ENCODE measurements around the gene TAS2R38. TPM values are rescaled to one million over a fixed set of nuclear protein-coding genes. Genes with fewer than 3 reads are reported as not detected.

Gene TAS2R38
- total RNA-seq, 1 donor from 2014 or later: not detected

DNA sequence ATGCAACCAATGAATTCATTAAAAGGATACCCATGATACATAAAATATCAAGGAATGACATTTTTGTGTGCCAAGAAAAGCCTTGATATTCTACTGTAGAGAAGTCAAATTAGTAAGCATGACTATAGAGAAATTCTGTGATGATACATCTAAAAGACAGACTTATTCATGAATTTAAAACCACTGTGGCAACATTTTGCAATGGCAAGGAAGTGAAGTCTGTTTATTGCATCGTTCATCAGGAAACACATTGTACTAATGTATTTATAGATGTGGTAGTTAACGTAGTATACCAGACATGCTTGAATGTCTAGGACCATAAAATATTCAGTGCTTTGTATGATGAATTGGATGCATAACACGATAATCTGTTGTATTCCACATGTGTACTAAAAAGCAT is 17.5 kb downstream of the TAS2R38 start:
- no peak overlapping the region for H3K4me3 Mint-ChIP-seq
- H3K9me3 Mint-ChIP-seq: no peaks in the 10 kb centered on the region
- no peaks in the 10 kb centered on the region for H3K27me3 Mint-ChIP-seq (ENCODE audit: insufficient read depth)
- H3K4me1 Mint-ChIP-seq (ENCODE audit: low read depth): no peaks in the 10 kb centered on the region
- H3K36me3 Mint-ChIP-seq (ENCODE audit: low read depth): no peaks in the 10 kb centered on the region
- intact Hi-C loops (cut with micrococcal nuclease): no loop called here
- DNase-seq (ENCODE audit: low spot score): no peak
- no peak overlapping the region for H3K27ac Mint-ChIP-seq

DNA sequence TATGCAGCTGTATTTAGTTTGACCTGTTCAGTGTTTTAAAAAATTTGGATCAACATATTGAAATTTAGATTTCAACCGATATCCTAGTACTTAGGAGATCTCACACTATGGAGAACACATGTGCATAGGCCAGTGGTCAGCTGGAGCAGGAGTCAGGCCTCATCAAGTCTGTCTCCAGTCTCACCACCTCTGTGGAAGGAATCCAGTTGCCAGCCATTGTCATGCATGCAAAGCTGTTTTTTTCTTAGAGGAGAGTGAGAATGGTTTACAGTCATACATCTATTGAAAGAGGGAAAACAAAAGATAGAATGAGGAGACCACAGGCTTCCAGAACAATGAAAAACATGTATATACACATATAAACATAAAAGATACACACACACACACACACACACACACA is 19.2 kb downstream of the TAS2R38 start:
- H3K4me1 Mint-ChIP-seq (ENCODE audit: low read depth): no peaks in the 10 kb centered on the region
- H3K36me3 Mint-ChIP-seq (ENCODE audit: low read depth): no peaks in the 10 kb centered on the region
- no peaks in the 10 kb centered on the region for H3K27me3 Mint-ChIP-seq (ENCODE audit: insufficient read depth)
- H3K4me3 Mint-ChIP-seq: no peak overlapping the region
- H3K27ac Mint-ChIP-seq: no peak overlapping the region
- no peak for DNase-seq (ENCODE audit: low spot score)
- intact Hi-C loops (cut with micrococcal nuclease): no loop called here
- H3K9me3 Mint-ChIP-seq: no peaks in the 10 kb centered on the region

DNA sequence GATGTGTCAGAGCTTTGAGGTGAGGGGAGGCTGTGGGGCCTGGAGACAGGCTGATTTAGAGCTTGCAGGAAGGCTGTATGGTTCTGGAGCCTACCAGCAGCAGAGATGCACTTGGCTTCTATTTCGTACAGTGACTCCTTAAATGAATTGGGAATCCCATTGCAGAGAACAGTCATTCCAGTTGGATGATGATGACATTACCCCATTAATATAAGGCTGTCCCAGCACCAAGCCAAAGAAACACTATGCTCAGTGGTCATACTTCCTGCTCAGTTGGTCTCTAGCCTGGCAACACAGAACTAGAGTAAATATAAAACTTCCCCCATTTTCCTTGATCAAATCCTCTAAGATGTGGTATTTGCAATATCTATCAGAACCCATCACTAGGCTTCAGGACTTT is 21.1 kb downstream of the TAS2R38 start:
- intact Hi-C loops (cut with micrococcal nuclease): no loop called here
- no peaks in the 10 kb centered on the region for H3K4me1 Mint-ChIP-seq (ENCODE audit: low read depth)
- H3K4me3 Mint-ChIP-seq: no peak overlapping the region
- no peaks in the 10 kb centered on the region for H3K27me3 Mint-ChIP-seq (ENCODE audit: insufficient read depth)
- no peaks in the 10 kb centered on the region for H3K36me3 Mint-ChIP-seq (ENCODE audit: low read depth)
- DNase-seq (ENCODE audit: low spot score): no peak
- H3K27ac Mint-ChIP-seq: no peak overlapping the region
- H3K9me3 Mint-ChIP-seq: no peaks in the 10 kb centered on the region

DNA sequence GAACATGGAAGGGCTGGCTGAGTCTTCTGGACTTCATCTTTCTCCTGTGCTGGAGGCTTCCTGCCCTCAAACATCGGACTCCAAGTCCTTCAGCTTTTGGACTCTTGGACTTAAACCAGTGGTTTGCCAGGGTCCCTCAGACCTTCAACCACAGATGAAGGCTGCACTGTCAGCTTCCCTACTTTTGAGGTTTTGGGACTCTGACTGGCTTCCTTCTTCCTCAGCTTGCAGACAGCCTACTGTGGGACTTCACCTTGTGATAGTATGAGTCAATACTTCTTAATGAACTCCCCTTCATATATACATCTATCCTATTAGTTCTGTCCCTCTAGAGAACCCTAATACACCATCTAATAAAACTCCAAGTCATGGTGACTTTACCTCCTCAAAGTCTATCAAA is 22.8 kb downstream of the TAS2R38 start:
- Mint-ChIP-seq H3K36me3 (ENCODE audit: low read depth) (no peaks in the 10 kb centered on the region), H3K9me3 (no peaks in the 10 kb centered on the region), H3K4me1 (ENCODE audit: low read depth) (no peaks in the 10 kb centered on the region), H3K27ac (no peak overlapping the region), H3K4me3 (no peak overlapping the region), H3K27me3 (ENCODE audit: insufficient read depth) (no peaks in the 10 kb centered on the region)
- DNase-seq (ENCODE audit: low spot score): no peak
- intact Hi-C loops (cut with micrococcal nuclease): no loop called here

DNA sequence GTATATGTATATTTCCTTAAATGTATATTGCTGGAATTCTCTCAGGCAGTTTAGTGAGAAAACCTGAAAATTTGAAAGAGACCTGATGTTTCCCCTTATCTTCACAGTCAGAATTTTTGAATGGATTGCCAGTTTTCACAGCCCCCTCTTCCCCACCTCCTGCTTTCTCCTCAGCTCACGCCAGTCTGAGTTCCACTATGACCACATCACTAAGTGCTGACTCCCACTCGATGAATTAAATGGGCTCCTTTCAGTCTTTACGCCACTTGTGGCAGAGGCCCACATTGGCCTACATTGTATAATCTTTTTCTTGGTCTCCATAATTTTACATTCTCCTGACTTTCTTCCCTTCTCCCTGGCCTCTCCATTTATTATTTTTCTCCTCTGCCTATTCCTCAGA is 23.7 kb downstream of the TAS2R38 start:
- Mint-ChIP-seq H3K4me3 (no peak overlapping the region), H3K27ac (no peak overlapping the region), H3K36me3 (ENCODE audit: low read depth) (no peaks in the 10 kb centered on the region), H3K4me1 (ENCODE audit: low read depth) (no peaks in the 10 kb centered on the region), H3K9me3 (no peaks in the 10 kb centered on the region), H3K27me3 (ENCODE audit: insufficient read depth) (no peaks in the 10 kb centered on the region)
- no peak for DNase-seq (ENCODE audit: low spot score)
- intact Hi-C loops (cut with micrococcal nuclease): no loop called here

DNA sequence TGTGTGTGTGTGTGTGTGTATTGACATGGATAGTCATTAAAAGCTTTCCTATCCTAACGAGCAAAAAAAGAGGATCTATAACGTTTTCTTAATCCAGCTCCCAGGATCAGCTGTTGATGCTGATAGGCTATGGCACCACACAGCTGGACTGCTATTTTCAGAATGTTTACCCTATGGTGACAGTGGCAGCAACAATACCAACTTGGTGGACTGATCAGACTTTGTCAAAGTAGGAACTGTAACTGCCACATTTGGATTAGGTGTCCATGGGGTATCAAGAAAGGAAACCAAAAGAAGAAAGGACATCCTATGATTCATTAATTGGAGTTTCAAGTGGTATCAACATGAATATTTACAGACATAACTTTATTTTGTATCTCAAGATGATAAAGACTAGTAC is 24.1 kb downstream of the TAS2R38 start:
- intact Hi-C loops (cut with micrococcal nuclease): no loop called here
- no peak for DNase-seq (ENCODE audit: low spot score)
- Mint-ChIP-seq H3K36me3 (ENCODE audit: low read depth) (no peaks in the 10 kb centered on the region), H3K27ac (no peak overlapping the region), H3K4me3 (no peak overlapping the region), H3K4me1 (ENCODE audit: low read depth) (no peaks in the 10 kb centered on the region), H3K27me3 (ENCODE audit: insufficient read depth) (no peaks in the 10 kb centered on the region), H3K9me3 (no peaks in the 10 kb centered on the region)

DNA sequence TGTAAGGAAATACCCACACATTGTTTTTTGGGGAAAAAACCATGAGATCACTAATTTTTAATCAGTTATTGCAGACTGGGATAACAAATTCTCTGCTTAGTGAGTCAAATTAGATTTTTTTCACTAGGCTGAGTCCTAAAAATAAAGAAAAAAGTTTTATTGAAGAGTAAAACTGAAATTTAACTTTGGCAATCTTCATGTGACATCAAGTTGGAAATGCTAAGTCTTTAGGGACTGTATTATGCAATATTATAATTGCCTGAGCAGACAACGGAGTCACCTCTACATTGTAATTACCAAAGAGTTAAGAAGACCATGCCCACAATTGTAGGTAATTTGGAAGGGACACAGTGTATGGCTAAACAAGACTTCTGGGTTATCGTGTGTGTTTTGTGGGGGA is 24.6 kb downstream of the TAS2R38 start:
- H3K36me3 Mint-ChIP-seq (ENCODE audit: low read depth): no peaks in the 10 kb centered on the region
- no peaks in the 10 kb centered on the region for H3K9me3 Mint-ChIP-seq
- intact Hi-C loops (cut with micrococcal nuclease): no loop called here
- DNase-seq (ENCODE audit: low spot score): no peak
- H3K27me3 Mint-ChIP-seq (ENCODE audit: insufficient read depth): no peaks in the 10 kb centered on the region
- no peak overlapping the region for H3K4me3 Mint-ChIP-seq
- no peaks in the 10 kb centered on the region for H3K4me1 Mint-ChIP-seq (ENCODE audit: low read depth)
- no peak overlapping the region for H3K27ac Mint-ChIP-seq

DNA sequence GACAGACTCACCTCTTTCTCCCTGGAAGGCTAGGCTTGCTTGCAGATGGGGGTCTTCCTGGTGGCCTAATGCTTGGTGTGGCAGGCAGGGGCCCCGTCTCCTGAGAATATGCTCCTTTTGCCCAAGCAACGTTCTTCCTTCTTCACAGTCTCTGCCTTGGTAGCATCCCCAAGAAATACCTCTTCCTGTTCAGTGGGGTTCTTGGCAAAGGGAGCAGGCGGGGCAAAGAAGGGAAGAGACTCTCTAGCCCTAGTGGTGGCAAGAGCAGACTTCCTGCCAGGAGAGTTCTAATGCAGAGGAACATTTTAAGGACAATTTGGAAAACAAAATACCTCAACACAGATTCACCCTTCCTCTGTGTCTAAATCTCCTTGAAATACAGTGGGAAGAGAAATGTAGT is 26.8 kb downstream of the TAS2R38 start, which contains the start of gene CLEC5A:
TSS of gene CLEC5A (minus strand) at position 179 of the 400 bp plus-strand sequence. CDS start 682 bp downstream, outside the sequence.
- Mint-ChIP-seq H3K4me3 (no peak within 1 kb of the TSS), H3K9me3 (no peaks in the 10 kb centered on the region), H3K4me1 (ENCODE audit: low read depth) (no peaks in the 10 kb centered on the region), H3K27me3 (ENCODE audit: insufficient read depth) (no peaks in the 10 kb centered on the region), H3K27ac (no peak within 1 kb of the TSS), H3K36me3 (ENCODE audit: low read depth) (no peaks in the 10 kb centered on the region)
- intact Hi-C loops (cut with micrococcal nuclease): no loop called here
- no peak for DNase-seq (ENCODE audit: low spot score)

DNA sequence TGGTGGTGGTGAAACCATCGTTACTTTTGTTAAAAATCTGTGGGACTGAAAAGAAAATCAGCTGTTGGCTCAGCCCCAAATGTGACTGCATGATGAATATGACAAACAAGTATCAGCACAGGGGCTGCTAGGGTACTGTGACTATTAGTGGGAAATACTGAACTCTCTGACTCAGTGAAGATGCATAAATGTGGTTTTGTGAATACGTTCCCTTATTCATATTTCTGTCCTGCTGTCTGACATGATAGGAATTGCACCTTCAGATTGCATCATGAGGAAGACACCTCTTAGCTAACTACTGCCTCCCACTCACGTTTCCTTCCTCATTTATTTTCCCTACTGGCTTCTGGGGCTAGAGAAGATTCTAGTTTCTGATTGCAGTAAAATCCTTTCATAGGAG is 28.2 kb downstream of the TAS2R38 start:
- no peaks in the 10 kb centered on the region for H3K4me1 Mint-ChIP-seq (ENCODE audit: low read depth)
- no peaks in the 10 kb centered on the region for H3K36me3 Mint-ChIP-seq (ENCODE audit: low read depth)
- H3K27ac Mint-ChIP-seq: no peak overlapping the region
- DNase-seq (ENCODE audit: low spot score): no peak
- intact Hi-C loops (cut with micrococcal nuclease): no loop called here
- peaks cover 9% of the 10 kb centered on the region for H3K9me3 Mint-ChIP-seq
- H3K27me3 Mint-ChIP-seq (ENCODE audit: insufficient read depth): no peaks in the 10 kb centered on the region
- H3K4me3 Mint-ChIP-seq: no peak overlapping the region

DNA sequence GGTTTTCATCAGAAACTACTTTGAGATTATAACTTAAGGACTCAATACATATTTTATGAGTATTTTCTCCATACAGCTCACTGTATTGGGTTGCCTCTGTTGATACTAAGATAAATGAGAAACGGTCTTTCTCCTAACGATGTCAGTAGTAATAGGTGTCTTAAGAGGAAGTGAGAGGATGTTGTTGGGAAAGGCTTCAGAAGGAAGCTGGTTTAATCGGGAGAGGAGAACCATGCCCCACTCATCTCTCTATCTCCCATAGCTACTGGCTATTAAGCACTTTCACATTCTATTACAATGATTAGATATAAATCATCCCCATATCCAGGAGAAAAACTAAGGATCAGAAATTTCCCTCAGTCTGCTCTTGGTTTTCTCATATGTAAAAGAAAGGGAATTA is 28.8 kb downstream of the TAS2R38 start:
- no peak overlapping the region for H3K27ac Mint-ChIP-seq
- H3K9me3 Mint-ChIP-seq: peaks cover 9% of the 10 kb centered on the region
- no peaks in the 10 kb centered on the region for H3K4me1 Mint-ChIP-seq (ENCODE audit: low read depth)
- H3K27me3 Mint-ChIP-seq (ENCODE audit: insufficient read depth): no peaks in the 10 kb centered on the region
- intact Hi-C loops (cut with micrococcal nuclease): no loop called here
- no peaks in the 10 kb centered on the region for H3K36me3 Mint-ChIP-seq (ENCODE audit: low read depth)
- H3K4me3 Mint-ChIP-seq: no peak overlapping the region
- no peak for DNase-seq (ENCODE audit: low spot score)

DNA sequence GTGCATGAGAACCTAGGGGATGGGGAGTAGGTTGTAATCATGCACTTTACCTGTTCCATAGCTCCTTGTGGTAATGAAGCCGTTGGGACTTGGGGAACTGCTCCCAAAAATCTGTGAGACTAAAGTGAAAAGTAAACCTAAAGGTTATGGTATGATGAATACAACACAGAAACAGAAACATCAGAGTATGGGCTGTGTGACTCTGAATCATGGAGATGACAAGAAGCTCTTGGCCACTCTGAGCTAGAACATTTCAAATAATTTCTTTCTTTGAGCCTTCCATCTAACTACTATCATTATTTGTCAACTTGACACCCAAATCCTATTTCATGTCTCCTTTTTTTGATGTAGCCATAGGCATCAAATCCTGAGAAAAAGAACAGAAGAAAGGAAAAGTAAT is 29.7 kb downstream of the TAS2R38 start:
- no peaks in the 10 kb centered on the region for H3K27me3 Mint-ChIP-seq (ENCODE audit: insufficient read depth)

DNA sequence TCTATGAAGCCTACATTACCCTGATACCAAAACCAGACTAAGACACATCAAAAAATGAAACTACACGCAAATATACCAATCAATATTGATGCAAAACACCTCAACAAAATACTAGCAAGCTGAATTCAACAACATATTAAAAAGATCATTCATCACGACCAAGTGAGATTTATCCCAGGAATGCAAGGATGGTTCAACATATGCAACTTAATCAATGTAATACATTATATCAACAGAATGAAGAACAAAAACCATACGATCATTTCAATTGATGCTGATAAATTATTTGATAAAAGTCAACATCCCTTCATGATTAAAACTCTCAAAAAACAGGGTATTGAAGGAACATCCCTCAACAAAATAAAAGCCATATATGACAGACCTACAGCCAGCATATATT is 32.5 kb downstream of the TAS2R38 start:
- H3K27me3 Mint-ChIP-seq (ENCODE audit: insufficient read depth): no peaks in the 10 kb centered on the region
- intact Hi-C loops (cut with micrococcal nuclease): no loop called here
- H3K27ac Mint-ChIP-seq: no peak overlapping the region
- H3K4me3 Mint-ChIP-seq: no peak overlapping the region
- no peak for DNase-seq (ENCODE audit: low spot score)
- no peaks in the 10 kb centered on the region for H3K36me3 Mint-ChIP-seq (ENCODE audit: low read depth)
- H3K4me1 Mint-ChIP-seq (ENCODE audit: low read depth): no peaks in the 10 kb centered on the region
- peaks cover 9% of the 10 kb centered on the region for H3K9me3 Mint-ChIP-seq

More for the DNA sequence above, 29.7 kb downstream of the TAS2R38 start:
- intact Hi-C loops (cut with micrococcal nuclease): no loop called here
- H3K36me3 Mint-ChIP-seq (ENCODE audit: low read depth): no peaks in the 10 kb centered on the region
- no peaks in the 10 kb centered on the region for H3K4me1 Mint-ChIP-seq (ENCODE audit: low read depth)
- H3K27ac Mint-ChIP-seq: no peak overlapping the region
- no peak for DNase-seq (ENCODE audit: low spot score)
- H3K9me3 Mint-ChIP-seq: peaks cover 9% of the 10 kb centered on the region
- no peak overlapping the region for H3K4me3 Mint-ChIP-seq

DNA sequence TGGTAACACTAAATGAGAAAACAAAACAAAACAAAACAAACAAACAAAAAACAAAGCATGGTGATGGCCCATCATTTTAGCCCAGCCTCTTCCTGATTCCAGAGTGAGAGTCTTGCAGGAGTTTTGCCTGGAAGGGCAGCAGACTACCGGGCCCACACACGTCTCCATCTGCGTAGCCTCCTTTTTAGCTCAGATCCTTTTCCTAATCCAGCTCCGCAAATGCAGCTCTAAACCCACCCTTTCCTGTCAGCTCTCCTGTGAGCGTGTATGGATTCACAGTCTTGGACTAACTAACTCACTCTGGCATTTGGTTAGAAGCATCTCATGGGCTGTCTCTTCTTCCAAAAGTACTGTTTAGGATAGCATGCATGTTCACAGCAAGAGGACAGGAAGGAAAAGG is 43.4 kb downstream of the TAS2R38 start:
- peaks cover 10% of the 10 kb centered on the region for H3K9me3 Mint-ChIP-seq

DNA sequence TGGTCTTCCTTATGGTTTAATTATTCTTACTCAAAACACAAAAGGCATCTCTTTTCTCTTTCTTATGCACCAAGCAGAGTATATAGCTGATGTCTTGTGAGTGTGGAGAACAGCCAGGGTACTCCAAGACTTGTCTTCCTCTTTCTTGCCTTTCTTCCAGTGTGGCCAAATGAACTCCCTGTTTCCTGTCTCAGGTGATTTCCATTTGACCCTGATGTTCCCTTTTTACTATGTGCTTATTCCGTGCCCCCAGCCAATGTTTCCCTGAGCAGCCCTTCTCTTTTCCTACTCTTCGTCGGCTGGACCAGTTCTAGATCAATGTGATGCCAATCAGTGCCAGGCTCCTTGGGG is 44.8 kb downstream of the TAS2R38 start:
- Mint-ChIP-seq H3K4me1 (ENCODE audit: low read depth) (no peaks in the 10 kb centered on the region), H3K27ac (no peak overlapping the region), H3K9me3 (peaks cover 10% of the 10 kb centered on the region), H3K27me3 (ENCODE audit: insufficient read depth) (no peaks in the 10 kb centered on the region), H3K4me3 (no peak overlapping the region), H3K36me3 (ENCODE audit: low read depth) (no peaks in the 10 kb centered on the region)
- intact Hi-C loops (cut with micrococcal nuclease): no loop called here
- no peak for DNase-seq (ENCODE audit: low spot score)

More for the DNA sequence above, 43.4 kb downstream of the TAS2R38 start:
- no peak overlapping the region for H3K27ac Mint-ChIP-seq
- H3K4me3 Mint-ChIP-seq: no peak overlapping the region
- no peak for DNase-seq (ENCODE audit: low spot score)
- H3K27me3 Mint-ChIP-seq (ENCODE audit: insufficient read depth): no peaks in the 10 kb centered on the region
- intact Hi-C loops (cut with micrococcal nuclease): no loop called here
- H3K4me1 Mint-ChIP-seq (ENCODE audit: low read depth): no peaks in the 10 kb centered on the region
- no peaks in the 10 kb centered on the region for H3K36me3 Mint-ChIP-seq (ENCODE audit: low read depth)

Data from activated T-helper 1 cell treated with anti-CD3 and anti-CD28 coated beads, Interleukin-12 subunit alpha, Interleukin-12 subunit beta, Interleukin-2, Interleukin-4 antibody, amounts not matched to agents 30 ng/mL and 10 ng/mL and 1 ng/mL, durations not matched to agents 14 hours and 24 hours and 36 hours (primary cell).